ENCODE results near the gene C14orf180.

The C14orf180 gene

DNA sequence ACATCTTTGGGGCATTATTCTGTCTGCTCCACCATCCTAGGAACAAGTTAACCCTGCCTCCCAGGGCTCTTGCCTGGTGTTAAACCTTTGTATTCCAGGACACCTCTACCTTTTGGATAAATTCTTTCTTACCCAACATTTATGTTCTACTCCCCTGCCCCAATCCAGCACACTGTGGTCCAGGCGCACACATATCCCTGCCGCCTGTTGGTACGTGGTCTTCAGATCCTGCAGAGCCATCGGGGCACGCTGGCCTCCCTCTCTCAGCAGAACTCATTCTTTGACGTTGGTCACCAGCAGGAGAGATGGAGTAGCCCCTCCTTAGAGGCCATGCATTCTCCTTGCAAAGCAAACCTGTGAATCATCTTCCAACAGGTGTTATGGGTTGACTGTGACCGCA lies 30.1 kb downstream of the C14orf180 start:
- H3K27me3 Mint-ChIP-seq (ENCODE audit: low read depth, poor library complexity), result peaks cover 77% of the 10 kb centered on the region
- H3K4me1 Mint-ChIP-seq, result peaks cover 9% of the 10 kb centered on the region
- no peak overlapping the region for H3K4me3 Mint-ChIP-seq
- peaks cover 6% of the 10 kb centered on the region for H3K9me3 Mint-ChIP-seq
- DNase-seq, result no peak
- H3K27ac Mint-ChIP-seq, result no peak overlapping the region
- TF ChIP-seq, protein P1, sequence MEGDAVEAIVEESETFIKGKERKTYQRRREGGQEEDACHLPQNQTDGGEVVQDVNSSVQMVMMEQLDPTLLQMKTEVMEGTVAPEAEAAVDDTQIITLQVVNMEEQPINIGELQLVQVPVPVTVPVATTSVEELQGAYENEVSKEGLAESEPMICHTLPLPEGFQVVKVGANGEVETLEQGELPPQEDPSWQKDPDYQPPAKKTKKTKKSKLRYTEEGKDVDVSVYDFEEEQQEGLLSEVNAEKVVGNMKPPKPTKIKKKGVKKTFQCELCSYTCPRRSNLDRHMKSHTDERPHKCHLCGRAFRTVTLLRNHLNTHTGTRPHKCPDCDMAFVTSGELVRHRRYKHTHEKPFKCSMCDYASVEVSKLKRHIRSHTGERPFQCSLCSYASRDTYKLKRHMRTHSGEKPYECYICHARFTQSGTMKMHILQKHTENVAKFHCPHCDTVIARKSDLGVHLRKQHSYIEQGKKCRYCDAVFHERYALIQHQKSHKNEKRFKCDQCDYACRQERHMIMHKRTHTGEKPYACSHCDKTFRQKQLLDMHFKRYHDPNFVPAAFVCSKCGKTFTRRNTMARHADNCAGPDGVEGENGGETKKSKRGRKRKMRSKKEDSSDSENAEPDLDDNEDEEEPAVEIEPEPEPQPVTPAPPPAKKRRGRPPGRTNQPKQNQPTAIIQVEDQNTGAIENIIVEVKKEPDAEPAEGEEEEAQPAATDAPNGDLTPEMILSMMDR (IDR thresholded peaks at IDR 0.05), result no peak
- H3K36me3 Mint-ChIP-seq (ENCODE audit: low read depth), result no peaks in the 10 kb centered on the region

DNA sequence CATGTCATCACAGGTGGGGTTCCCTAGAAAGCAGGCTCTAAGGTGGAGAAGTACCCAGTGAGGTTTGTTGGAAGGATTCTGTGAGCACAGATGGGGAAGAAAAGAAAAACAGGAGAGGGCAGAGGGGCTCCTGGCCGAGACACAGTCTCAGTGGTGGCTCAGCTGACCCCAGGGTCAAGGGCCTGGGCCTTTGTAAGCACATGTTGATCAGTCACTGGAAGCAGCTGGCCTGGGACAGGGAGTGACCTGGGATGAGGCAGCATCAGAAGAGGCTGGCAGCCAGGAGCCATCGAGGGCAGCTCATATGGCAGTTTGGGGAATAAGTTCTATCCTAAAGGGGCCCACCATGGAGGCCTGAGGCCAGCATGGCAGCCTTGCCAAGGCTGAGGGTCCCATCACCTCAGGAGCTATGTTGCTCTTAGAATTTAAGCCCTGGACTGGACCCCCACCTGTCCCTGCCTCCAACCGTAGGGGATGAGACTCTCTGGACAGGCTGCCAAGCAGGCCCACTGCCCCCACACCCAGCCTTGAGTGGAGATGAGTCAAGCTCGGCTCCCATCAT lies 31.3 kb downstream of the C14orf180 start:
- Mint-ChIP-seq H3K27me3 (ENCODE audit: low read depth, poor library complexity) (peaks cover 72% of the 10 kb centered on the region), H3K9me3 (peaks cover 6% of the 10 kb centered on the region), H3K4me1 (peaks cover 4% of the 10 kb centered on the region), H3K27ac (no peak overlapping the region), H3K36me3 (ENCODE audit: low read depth) (no peaks in the 10 kb centered on the region), H3K4me3 (no peak overlapping the region)
- no peak for DNase-seq
- TF ChIP-seq, protein P1 (IDR thresholded peaks at IDR 0.05), result no peak

DNA sequence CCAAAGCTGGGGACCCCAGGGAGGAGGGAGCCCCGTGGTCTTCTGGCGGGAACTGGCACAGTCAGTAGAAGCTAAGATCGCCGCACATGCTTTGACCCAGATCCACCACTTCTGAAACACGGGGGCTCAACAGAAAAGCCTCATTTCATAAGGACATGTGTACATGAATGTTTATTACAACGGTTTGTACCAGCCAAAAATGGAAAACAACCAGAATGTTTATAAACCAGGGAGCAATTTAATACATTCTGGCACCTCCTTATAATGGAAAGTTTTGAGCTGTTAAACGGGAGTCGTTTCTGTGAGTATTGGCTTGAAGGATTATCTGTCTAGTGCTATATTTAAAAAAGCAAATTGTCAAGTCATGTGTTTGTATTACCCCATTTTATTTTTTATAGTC lies 32.3 kb downstream of the C14orf180 start:
- peaks cover 71% of the 10 kb centered on the region for H3K27me3 Mint-ChIP-seq (ENCODE audit: low read depth, poor library complexity)
- no peak overlapping the region for H3K27ac Mint-ChIP-seq
- H3K4me3 Mint-ChIP-seq, result no peak overlapping the region
- H3K4me1 Mint-ChIP-seq, result peaks cover 4% of the 10 kb centered on the region
- TF ChIP-seq, protein P1 (IDR thresholded peaks at IDR 0.05), result no peak
- peaks cover 2% of the 10 kb centered on the region for H3K9me3 Mint-ChIP-seq
- DNase-seq, result no peak
- no peaks in the 10 kb centered on the region for H3K36me3 Mint-ChIP-seq (ENCODE audit: low read depth)

GRCh38 chr14:104614126-104614812 lies 34.7 kb downstream of the C14orf180 start:
- DNase-seq, result no peak
- no peaks in the 10 kb centered on the region for H3K36me3 Mint-ChIP-seq (ENCODE audit: low read depth)
- H3K9me3 Mint-ChIP-seq, result peaks cover 2% of the 10 kb centered on the region
- H3K4me1 Mint-ChIP-seq, result peaks cover 4% of the 10 kb centered on the region
- H3K27me3 Mint-ChIP-seq (ENCODE audit: low read depth, poor library complexity), result peaks cover 68% of the 10 kb centered on the region
- H3K4me3 Mint-ChIP-seq, result no peak overlapping the region
- TF ChIP-seq, protein P1 (IDR thresholded peaks at IDR 0.05), result no peak
- H3K27ac Mint-ChIP-seq, result no peak overlapping the region

DNA sequence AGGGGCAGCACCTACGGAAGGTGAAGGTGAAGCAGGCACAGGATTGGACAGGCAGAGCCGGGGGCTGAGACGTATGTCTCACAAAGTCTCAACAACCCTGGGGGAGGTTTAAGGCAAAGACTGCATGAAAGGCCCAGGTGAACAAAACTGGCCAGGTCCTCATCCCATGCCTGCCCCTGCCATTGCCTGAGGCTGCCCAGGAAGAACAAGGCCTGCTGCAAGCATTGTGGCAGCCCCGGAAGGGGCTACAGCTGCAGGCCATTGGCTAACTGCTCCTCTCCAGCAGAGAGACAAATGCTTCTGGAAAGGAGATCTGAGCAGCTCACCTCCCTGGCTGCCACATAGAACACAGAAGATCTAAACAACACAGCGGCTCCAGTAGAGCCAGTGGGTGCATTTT lies 45.4 kb downstream of the C14orf180 start:
- Mint-ChIP-seq H3K27ac (no peak overlapping the region), H3K9me3 (peaks cover 42% of the 10 kb centered on the region), H3K4me1 (no peaks in the 10 kb centered on the region), H3K36me3 (ENCODE audit: low read depth) (no peaks in the 10 kb centered on the region), H3K27me3 (ENCODE audit: low read depth, poor library complexity) (peaks cover 50% of the 10 kb centered on the region), H3K4me3 (no peak overlapping the region)
- DNase-seq, result no peak
- TF ChIP-seq, protein P1 (IDR thresholded peaks at IDR 0.05), result no peak

- no peak for DNase-seq
- Mint-ChIP-seq H3K9me3 (peaks cover 22% of the 10 kb centered on the region), H3K4me3 (no peak overlapping the region), H3K27me3 (ENCODE audit: low read depth, poor library complexity) (peaks cover 43% of the 10 kb centered on the region), H3K4me1 (no peaks in the 10 kb centered on the region), H3K27ac (no peak overlapping the region), H3K36me3 (ENCODE audit: low read depth) (no peaks in the 10 kb centered on the region)
- TF ChIP-seq, protein P1 (IDR thresholded peaks at IDR 0.05), result no peak
Observed at GRCh38 chr14:104632781-104633180, 53.2 kb downstream of the C14orf180 start.

All from nephron progenitor cell (in vitro differentiated cells).